Calu3 (cell line): ENCODE results near the gene LYPD6B. TPM values are rescaled to one million over a fixed set of nuclear protein-coding genes. Genes with fewer than 3 reads are reported as not detected.

Experiments
- BruUV-seq: library from RNA; stranded (reverse); fragments of 400-500 nt; replicated peaks from 2 replicates; lab custom pipeline; 2021; lab: Mats Ljungman, UMichigan
- CTCF ChIA-PET: fragments of 300-600 bp; sonication (Branson Sonifier 250); formaldehyde crosslinking; loops from one replicate; lab custom pipeline; 2022; ENCODE audit warnings: antibody characterized with exemption; lab: Charles Lee
- DNase-seq: peaks from one replicate; pipeline ENCODE4 v3.0.0; 2022
- H3K27ac Mint-ChIP-seq: one replicate; pipeline ENCODE4 v1.8.0; 2022; ENCODE audit warnings: mixed read lengths; ENCODE audit not compliant: unreplicated experiment
- H3K27me3 Mint-ChIP-seq: one replicate; pipeline ENCODE4 v1.8.0; 2022; ENCODE audit warnings: mixed read lengths; ENCODE audit not compliant: unreplicated experiment
- H3K36me3 Mint-ChIP-seq: one replicate; pipeline ENCODE4 v1.8.0; 2022; ENCODE audit warnings: mild to moderate bottlenecking, moderate library complexity, mixed read lengths; ENCODE audit not compliant: insufficient read depth, unreplicated experiment
- H3K4me1 Mint-ChIP-seq: one replicate; pipeline ENCODE4 v1.8.0; 2022; ENCODE audit warnings: mild to moderate bottlenecking, low read depth, mixed read lengths; ENCODE audit not compliant: unreplicated experiment
- H3K4me3 Mint-ChIP-seq: one replicate; pipeline ENCODE4 v1.8.0; 2022; ENCODE audit warnings: mild to moderate bottlenecking, low read depth, moderate library complexity, mixed read lengths; ENCODE audit not compliant: unreplicated experiment
- H3K9me3 Mint-ChIP-seq: one replicate; pipeline ENCODE4 v1.8.0; 2022; ENCODE audit warnings: low read depth, mixed read lengths; ENCODE audit not compliant: unreplicated experiment
- CTCF ChIP-seq: fragments of 200-600 bp; IDR thresholded peaks from one replicate; pipeline ENCODE4 v1.8.0; 2022; ENCODE audit warnings: antibody characterized with exemption; ENCODE audit not compliant: unreplicated experiment
- intact Hi-C: fragments of 100-400 bp; cut with micrococcal nuclease; formaldehyde crosslinking; loops from one replicate; pipeline ENCODE4 v1.10.0; 2022; ENCODE audit not compliant: unreplicated experiment
- total RNA-seq: library from RNA; stranded (reverse); gene quantifications from 2 replicates; pipeline ENCODE4 v1.2.3, GENCODE V29; 2022

Gene LYPD6B
- total RNA-seq, 1 experiment from 2014 or later, result 0.87 TPM

- no peak for DNase-seq
- Mint-ChIP-seq H3K9me3 (no peaks in the 10 kb centered on the region), H3K27ac (no peak overlapping the region), H3K4me1 (no peaks in the 10 kb centered on the region), H3K36me3 (peaks cover 11% of the 10 kb centered on the region), H3K27me3 (peaks cover 12% of the 10 kb centered on the region), H3K4me3 (no peak overlapping the region)
- BruUV-seq, result no TSS peak
- CTCF ChIA-PET, result no interaction called here
- no peak for TF ChIP-seq CTCF
- intact Hi-C loops, result no loop called here
These were observed 1.8 kb upstream of the LYPD6B start for GRCh38 chr2:149036507-149037293.

- BruUV-seq, result no TSS peak
- peak; percentile 41 for DNase-seq
- intact Hi-C loops, result no loop called here
- no peak for TF ChIP-seq CTCF
- CTCF ChIA-PET, result interaction anchor here (0.6 to 1.3 kb wide), 6 partner anchors 14 to 523 kb away, joined by 3 to 7 read pairs (median 3); no protein-coding TSS in a partner anchor
- H3K4me3 Mint-ChIP-seq, result peak overlapping the region; percentile 66
- no peaks in the 10 kb centered on the region for H3K4me1 Mint-ChIP-seq
- peaks cover 11% of the 10 kb centered on the region for H3K36me3 Mint-ChIP-seq
- H3K9me3 Mint-ChIP-seq, result no peaks in the 10 kb centered on the region
- peaks cover 23% of the 10 kb centered on the region for H3K27me3 Mint-ChIP-seq
- no peak overlapping the region for H3K27ac Mint-ChIP-seq
These were observed 648 bp upstream of the LYPD6B start for GRCh38 chr2:149037851-149038250.

GRCh38 chr2:149039213-149039724 lies 770 bp downstream of the LYPD6B start:
- peaks cover 11% of the 10 kb centered on the region for H3K36me3 Mint-ChIP-seq
- peaks cover 13% of the 10 kb centered on the region for H3K27me3 Mint-ChIP-seq
- BruUV-seq, result no TSS peak
- no peak for TF ChIP-seq CTCF
- peak overlapping the region; percentile 66 for H3K4me3 Mint-ChIP-seq
- intact Hi-C loops, result no loop called here
- no peaks in the 10 kb centered on the region for H3K4me1 Mint-ChIP-seq
- CTCF ChIA-PET, result interaction anchor here (1.3 kb wide), 1 partner anchor 522 kb away, joined by 3 read pairs; no protein-coding TSS in a partner anchor
- no peak overlapping the region for H3K27ac Mint-ChIP-seq
- no peak for DNase-seq
- no peaks in the 10 kb centered on the region for H3K9me3 Mint-ChIP-seq

GRCh38 chr2:149040451-149040850 lies 2.0 kb downstream of the LYPD6B start:
- H3K4me3 Mint-ChIP-seq, result no peak overlapping the region
- no peaks in the 10 kb centered on the region for H3K4me1 Mint-ChIP-seq
- peaks cover 11% of the 10 kb centered on the region for H3K36me3 Mint-ChIP-seq
- H3K27me3 Mint-ChIP-seq, result peaks cover 13% of the 10 kb centered on the region
- intact Hi-C loops, result no loop called here
- DNase-seq, result peak; percentile 47
- H3K9me3 Mint-ChIP-seq, result no peaks in the 10 kb centered on the region
- peak; percentile 21 for TF ChIP-seq CTCF
- H3K27ac Mint-ChIP-seq, result no peak overlapping the region
- BruUV-seq, result no TSS peak
- CTCF ChIA-PET, result interaction anchor here (0.6 to 0.8 kb wide), 2 partner anchors 225 to 273 kb away, joined by 3 to 5 read pairs; no protein-coding TSS in a partner anchor
